GM19455 (cell line): ENCODE results near the gene RNASEH2B.

Experiments
- ATAC-seq: cut with Tn5 transposase; IDR thresholded peaks from one replicate; pipeline ENCODE4 v1.9.1; 2021; ENCODE audit not compliant: unreplicated experiment

RNASEH2B gene

DNA sequence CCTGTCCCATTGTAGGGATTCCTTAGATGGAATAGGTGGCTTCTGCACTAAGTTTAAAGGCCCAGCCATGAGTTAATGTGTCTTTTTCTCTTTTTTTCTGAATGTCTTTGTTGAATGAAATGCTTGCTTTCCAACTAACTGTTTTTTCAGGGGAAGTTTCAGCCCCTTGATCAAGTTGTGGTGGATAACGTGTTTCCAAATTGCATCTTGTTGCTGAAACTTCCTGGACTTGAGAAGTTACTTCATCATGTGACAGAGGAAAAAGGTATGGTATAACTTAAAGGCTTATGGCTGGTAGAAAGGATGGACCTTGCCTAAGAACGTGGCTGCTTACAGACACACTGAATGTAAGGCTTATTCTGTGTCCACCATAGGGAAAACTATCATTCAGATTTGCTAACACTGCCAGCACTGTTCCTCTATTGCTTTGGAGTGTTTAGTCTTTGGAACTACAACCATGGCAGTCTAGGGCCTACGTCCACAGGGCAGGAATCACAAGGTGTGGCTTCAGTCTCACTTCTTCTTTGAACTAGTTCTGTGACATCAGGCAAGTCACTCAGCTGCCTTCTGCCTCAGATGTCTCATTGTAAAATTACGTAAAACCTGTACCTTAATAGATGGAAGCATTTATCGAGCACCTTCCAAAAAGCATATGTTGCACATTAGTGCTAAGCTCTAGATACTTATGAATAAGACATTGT is 25.3 kb downstream of the RNASEH2B start:
- ATAC-seq = no peak

DNA sequence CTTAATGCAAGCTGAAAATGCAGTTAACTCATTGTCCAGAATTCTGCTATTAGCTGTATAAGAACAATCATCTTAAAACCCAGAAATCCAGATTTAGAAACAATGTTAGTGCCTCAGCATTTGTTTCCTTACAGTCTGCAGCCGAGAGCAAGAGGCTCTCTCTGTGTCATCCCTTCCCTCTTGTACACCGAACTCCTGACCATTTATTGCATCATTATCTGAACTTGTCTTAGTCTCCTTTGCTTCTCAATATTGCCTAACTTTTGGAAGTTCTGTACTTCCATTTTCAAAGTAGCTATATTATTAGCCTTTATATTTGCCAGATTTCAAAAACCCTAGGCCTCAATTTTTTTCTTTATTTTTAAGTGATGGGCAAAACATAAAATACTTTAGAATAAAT is 27.1 kb downstream of the RNASEH2B start:
- no peak for ATAC-seq

DNA sequence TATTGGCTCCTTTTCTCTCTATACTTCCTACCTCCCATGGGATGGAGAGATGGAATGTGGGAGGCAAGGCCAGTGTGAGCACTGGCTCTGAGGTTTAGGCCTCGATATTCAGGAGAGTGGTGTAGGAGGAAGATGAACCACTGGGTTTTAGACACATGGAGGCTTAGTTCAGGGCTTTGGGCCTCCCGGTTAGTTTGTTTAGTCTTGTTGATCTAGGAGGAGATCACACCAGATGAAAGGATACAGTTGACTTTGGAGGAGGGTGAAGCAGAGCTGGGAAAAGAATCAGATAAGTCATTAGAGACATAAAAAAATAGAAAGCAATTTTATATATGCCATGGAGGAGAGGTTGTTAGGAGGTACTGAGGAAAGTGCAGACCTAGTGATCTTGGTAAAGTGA is 30.9 kb downstream of the RNASEH2B start:
- ATAC-seq = no peak

DNA sequence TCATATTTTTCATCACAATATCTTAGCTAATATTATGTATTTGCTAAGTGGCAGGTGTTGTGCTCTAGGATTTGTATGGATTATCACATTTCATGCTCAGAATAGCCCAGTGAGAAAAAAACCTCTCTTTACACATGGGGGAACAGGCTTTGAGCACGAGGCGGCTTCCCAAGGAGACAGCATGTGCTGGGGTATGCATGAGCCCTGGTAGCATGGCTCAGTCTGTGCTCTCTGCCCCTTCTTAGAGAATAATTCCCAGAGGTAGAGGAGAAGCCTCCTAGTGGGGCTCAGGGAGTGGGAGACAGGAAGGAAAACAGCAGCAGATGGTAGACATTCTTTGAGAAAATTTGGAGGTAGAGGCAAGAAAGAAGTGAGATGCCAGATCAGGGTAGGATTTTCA is 31.6 kb downstream of the RNASEH2B start:
- no peak for ATAC-seq

DNA sequence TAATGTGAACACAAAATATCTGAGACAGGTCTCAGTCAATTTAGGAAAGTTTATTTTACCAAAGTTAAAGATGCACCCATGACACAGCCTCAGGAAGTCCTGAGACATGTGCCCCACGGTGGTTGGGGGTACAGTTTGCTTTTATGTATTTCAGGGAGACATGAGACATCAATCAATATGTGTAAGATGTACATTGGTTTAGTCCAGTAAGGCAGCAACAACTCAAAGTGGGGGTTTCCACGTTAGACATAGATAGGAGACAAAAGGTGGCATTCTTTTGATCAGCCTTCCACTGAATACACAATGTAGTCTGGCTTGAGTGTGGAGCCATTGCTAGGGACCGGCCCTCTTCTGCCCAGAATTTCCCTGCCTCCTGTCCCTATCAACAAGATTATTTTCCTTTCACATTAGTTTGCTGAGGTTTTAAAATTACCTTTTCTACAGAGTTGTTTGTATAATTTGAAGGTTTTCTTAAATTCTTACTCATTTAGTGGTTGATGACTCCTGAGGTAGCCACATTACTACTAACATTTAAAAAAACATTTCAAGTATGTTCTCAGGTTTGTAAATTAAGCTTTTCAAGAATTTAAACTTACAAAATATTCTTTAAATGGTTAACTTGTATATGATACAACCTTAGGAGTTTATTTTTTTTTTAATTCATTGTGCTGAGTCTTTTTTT is 33.2 kb downstream of the RNASEH2B start:
- ATAC-seq = no peak

DNA sequence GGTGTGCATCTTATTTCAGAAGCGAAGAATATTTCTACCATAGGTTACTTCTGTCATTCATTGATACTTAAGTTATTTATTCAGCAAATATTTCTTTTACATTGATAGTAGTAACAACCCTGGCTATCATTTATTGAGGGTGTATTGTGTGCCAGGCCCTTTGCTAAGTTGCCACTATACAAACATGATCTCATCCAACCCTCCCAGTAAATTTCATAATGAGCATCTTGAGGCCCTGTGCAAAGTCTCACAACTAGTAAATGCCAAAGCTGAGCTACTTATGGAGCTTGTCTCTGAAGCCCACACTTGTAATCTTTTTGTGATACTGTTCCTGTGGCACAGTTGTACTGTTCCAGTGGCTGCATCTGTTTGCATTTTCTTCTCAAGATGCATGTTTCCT is 36.1 kb downstream of the RNASEH2B start:
- no peak for ATAC-seq

DNA sequence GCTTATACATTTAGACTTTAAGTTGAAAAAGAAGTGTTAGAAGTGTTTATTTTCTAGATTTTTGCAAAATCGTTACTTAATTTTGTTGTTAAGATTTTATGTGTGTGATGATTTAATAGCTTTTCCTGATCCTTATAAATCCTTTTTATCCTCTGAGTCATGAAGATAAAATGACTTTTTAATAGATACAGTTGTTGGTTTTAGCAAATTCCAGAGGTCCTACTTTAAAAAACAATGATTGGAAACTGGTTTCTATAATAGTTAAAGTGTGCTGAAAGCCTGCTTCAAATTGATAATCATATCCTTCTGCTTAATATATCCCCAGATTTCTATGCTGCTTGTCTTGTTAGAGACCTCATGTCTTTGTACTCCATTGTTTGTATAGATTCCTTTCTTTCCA is 39.0 kb downstream of the RNASEH2B start:
- ATAC-seq = no peak

DNA sequence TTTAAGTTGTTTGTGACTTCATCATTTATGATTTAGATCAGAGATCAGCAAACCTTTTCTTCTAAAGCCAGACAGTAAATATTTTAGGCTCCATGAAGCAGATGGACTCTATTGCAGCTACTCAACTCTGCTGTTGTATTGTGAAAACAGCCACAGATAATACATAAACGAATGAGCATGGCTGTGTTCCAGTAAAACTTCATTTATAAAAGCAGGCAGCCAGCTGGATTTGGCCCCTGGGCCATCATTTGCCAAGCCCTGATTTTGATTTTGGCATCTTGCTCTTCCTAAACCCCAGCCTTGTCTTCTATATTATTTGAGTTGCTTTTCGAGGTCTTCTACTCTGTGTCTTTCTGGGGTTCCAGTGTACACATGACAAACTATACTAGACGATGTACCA is 41.3 kb downstream of the RNASEH2B start:
- ATAC-seq = no peak

DNA sequence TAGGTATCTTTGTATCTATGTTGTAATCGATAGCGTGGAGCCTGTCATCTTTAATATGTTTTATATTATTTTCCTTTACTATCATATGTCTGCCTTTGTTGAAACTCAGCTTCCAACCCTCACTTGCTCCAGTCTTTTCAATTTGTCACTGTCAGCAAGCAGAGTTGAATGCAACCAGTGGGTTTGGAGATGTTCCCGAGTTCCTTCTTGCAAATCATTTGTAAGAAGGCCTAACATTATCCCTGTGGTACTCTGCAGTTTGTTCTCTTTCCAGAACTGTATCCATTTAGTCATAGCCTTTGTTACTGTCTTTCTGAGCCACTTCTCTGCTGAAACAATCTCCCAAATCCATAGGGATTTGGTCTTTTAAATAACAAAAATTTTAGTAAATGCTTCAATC is 41.8 kb downstream of the RNASEH2B start:
- no peak for ATAC-seq

DNA sequence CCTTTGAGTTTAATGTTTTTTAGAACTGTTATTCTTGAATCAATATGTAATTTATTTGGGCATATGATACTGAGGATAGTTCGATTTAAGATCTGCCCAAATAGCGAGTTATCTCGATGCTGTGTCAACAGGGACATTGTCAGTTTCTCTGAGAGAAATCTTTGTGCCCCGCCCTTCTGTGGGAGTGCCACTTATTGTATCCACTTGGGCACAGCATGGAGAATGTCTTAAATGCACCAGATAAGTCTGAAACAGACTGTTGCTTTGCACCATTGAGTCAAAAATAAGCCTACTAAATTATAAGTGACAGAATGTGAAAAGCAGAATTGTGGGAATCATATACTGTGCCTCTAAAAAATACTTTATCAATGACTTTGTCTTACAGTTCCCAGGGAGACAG is 45.6 kb downstream of the RNASEH2B start:
- ATAC-seq = no peak

DNA sequence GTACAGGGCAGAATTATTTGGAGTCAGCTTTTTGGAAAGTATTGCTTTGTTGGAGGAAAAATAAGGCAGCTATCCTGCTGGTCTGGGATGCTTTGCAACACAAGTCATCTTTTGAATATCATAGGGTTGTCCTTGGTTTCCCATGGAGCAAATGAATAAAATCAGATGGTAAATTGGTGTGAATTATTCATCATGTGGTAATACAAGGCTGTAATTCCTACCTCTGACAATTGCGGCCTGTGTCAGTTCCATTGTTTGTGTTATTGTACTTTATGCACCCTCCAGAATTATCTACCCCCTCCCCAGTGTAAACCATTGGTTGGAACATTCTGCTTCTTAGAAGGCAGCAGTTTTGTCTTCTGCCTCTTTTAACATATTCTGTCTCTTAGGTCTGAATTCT is 46.2 kb downstream of the RNASEH2B start:
- no peak for ATAC-seq

DNA sequence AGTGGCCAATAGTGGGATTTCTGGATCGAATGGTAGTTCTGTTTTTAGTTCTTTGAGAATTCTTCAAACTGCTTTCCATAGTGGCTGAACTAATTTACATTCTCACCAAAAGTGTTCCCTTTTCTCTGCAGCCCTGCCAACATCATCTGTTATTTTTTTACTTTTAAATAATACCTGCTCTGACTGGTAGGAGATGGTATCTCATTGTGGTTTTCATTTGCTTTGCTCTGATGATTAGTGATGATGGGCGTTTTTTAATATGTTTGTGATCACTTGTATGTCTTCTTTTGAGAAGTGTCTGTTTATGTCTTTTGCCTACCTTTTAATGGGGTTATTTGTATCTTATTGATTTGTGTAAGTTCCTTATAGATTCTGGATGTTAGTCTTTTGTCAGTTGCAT is 48.0 kb downstream of the RNASEH2B start:
- no peak for ATAC-seq

DNA sequence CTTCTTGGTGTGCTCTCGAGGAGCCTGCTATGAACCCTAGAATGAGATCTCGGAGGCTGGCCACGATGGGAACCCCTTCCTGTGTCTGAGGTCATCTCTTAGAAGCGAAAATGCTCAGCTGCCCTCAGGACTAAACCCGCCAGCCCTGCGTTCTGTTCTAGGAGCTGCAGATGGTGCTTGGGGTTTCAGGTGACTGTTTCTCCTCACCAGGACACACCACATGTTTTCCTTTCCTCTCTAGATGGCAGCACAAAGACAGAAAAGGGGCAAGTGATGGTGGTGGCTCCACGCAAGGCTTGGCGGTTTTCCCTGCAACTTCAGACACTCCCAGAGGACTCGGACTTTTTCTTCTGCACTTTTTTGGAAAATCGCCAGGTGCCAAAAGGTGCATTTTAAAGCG is 60.1 kb downstream of the RNASEH2B start:
- no peak for ATAC-seq

DNA sequence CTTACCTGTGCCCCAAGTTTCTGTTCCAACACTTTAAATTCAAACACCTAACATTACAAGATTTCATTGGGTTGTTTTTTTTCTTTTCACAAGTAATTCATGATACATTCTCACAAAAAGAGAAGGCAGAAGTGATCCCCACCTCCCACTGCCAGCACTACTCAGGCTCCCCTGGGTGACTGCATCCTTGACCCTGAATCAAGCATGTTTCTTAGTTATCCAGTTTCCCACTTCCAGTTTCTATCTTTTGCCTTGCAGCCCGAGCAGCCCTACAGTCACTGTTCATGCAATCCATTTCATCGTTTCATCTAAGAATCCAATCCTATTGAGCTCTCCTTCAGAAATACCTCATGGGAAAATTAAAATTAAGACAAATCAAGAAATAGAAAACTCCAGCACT is 61.4 kb downstream of the RNASEH2B start:
- no peak for ATAC-seq

DNA sequence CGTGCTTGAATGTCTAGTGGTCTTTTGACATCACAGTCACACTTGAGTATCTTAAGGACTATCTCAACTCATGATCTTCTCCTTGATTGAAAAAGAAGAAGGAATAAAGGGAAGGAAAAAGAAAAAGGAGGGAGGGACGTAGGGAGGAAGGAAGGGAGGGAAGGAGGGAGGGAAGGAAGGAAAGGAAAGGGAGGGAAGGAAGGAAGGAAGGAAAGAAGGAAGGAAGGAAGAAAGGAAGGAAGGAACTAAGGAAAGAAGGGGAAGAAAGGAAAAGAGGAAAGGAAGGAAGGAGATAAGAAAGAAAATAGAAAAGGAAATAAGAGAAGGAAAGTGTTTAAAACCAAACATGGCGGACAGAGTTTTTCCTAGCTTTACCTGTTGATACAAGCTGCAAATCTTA is 64.7 kb downstream of the RNASEH2B start:
- ATAC-seq = no peak

DNA sequence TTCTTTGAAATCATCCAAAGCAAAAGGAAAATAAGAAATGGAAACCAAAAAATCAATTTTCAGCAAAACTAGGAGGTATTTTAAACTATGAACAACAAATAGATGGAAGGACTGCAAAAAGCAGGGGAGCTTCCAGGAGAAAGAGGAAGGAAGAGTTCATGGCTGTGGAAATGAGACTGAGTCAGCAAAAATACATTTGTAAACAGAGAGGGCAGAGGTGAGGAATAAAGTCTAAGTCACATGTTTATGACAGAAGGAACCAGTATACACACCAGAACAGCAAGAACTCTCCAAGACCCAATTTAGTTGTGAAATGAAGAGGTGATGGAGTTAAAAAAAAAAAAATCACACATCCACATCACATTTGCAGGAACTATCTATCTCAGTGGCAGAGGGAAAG is 69.6 kb downstream of the RNASEH2B start:
- no peak for ATAC-seq

DNA sequence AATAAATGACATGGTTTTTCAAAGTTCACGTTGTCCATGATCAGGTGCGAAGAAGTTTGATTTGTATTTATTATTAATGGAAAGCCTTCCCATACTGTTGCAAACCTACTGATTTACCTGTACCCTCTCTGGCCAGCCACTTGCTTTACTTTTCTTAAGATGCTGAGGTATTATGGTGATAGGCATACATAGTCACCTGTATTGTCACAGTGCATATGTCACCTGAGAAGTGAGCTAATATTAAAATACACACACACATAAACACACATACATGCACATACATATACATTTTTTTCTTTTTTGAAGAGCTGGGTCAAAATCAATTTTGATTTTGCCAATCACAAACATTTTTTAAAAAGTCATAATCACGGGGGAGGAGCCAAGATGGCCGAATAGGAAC is 72.1 kb downstream of the RNASEH2B start:
- no peak for ATAC-seq

DNA sequence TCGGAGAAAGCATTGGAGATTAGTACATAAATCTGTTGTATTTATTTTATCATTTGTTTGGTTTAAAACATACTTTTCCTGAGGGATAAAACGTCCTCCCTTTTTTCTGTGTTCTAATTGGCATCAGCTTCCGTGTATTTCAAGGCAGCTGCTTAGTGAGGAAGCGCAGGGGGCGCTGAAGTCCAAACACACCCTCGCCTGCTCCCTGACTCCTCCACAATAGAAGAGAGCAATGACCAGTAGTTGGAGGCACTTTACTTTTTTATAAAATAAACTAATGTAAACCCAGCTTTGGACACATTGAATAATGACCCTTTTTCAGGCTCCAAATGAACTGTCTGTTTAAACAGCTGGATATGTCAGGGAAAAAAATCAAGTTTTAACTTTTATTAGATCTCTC is 79.9 kb downstream of the RNASEH2B start:
- ATAC-seq = no peak

DNA sequence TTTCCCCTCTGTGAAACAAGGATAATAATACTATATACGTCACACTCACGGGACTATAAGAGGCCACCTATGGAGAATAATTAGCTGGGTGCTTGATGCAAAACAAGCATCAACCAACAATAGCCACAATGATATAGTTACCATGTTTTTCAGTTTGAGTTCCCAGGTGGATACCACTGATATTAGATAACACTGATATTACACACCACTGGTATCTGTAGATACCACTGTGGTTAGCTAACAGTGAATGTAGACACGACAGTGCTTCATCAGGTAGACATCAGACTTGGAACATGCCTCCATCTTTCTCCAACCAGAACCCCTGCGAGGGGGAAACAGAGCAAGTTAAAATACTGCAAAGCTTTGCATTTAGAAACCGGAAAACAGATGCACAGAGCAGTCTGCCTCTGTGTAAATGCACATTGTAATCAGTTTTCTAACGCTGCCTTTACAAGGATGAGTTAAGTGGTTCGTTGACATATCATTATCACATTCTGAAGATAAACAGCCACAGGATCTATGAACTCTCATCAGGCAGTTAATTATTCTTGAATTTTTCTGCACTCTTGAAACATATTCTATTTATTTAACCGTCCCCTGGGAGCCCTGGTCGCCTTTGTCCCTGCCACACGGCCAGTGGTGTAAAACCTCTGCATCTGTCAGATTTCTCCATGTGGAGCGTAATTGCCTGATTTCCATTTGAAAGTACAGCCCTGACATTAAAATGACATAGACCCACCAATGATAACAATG is 80.7 kb downstream of the RNASEH2B start:
- ATAC-seq = no peak

DNA sequence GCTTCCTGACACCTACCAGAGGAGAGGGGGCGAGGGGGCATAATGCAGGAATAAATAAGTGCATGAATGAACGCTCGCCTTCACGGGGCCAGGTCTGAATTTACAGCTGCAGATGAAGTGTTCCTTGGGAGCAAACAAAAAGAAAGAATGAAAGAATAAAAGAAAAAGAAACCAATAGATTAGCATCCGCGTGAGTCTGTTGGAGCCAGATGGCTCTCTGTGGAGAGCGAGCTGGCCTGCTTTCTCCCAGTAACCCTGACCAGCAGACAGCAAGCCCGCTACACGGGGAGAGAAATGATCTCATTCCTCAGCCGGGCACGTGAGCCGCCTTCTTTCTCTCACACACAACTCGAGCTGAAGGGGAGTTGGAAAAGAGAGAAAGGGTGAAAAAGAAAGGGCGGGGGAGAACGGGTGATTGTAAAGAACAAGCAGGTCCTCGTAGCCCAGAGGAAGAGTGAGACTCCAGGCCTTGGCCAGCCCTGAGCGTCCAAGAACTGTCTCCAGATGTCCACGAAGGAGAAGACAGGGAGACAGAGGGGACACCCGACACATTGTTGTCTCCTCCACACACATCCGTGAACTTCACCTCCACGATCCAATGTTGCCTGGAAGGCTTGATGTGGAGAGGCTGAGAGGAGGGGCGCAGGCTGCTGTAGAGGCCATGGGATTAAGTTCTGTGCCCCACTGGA is 81.4 kb downstream of the RNASEH2B start:
- no peak for ATAC-seq
